ENCODE results near the gene MED27. TPM values are rescaled to one million over a fixed set of nuclear protein-coding genes. Genes with fewer than 3 reads are reported as not detected.

MED27 gene
- total RNA-seq, 2 experiments from 2014 or later = 32.5 TPM

DNA sequence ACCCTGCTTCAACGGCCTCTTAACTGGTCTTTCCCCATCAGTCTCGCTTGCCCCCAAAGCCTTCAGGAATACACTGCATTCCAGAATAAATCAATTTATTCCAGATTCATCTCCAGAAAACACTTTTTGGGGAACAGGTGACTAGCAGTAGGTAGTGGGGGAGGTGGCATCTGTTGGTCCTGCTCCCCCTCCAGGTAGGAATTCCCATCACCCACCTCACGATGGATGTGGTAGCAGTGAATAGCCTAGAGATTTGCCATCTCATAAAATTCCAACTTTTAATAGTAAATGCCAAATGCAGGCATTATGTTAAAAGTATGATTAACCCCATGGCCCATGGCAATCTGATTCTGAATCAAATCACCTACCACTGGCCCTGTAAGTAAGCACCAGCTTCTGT, 142.7 kb downstream of the MED27 start:
- no peak overlapping the region for H3K4me3 Mint-ChIP-seq
- ATAC-seq (no peak), DNase-seq (no peak)
- TF ChIP-seq CTCF (IDR thresholded peaks at IDR 0.05) = no peak
- ChIA-PET POLR2A (no interaction called here), CTCF (no interaction called here)
- H3K4me1 Mint-ChIP-seq (ENCODE audit: low read depth) = no peaks in the 10 kb centered on the region
- no peak overlapping the region for H3K27ac Mint-ChIP-seq
- peaks cover 26% of the 10 kb centered on the region for H3K36me3 Mint-ChIP-seq (ENCODE audit: low read depth)
- H3K27me3 Mint-ChIP-seq = no peaks in the 10 kb centered on the region
- H3K9me3 Mint-ChIP-seq = no peaks in the 10 kb centered on the region
- intact Hi-C loops (cut with micrococcal nuclease) = no loop called here

DNA sequence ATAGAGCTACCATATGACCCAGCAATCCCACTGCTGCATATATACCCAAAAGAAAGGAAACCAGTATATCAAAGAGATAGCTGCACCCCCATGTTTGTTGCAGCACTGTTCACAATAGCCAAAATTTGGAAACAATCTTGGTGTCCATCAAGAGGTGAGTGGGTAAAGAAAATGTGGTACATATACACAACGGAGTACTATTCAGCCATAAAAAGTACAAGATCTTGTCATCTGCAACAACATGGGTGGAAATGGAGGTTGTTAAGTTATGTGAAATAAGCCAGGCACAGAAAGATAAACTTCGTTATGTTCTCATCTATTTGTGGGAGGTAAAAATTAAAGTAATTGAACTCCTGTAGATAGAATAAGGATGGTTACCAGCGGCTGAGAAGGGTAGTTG, 145.0 kb downstream of the MED27 start:
- ATAC-seq = no peak
- Mint-ChIP-seq H3K4me3 (no peak overlapping the region), H3K27ac (no peak overlapping the region), H3K9me3 (no peaks in the 10 kb centered on the region), H3K36me3 (ENCODE audit: low read depth) (peaks cover 28% of the 10 kb centered on the region), H3K4me1 (ENCODE audit: low read depth) (peaks cover 4% of the 10 kb centered on the region), H3K27me3 (no peaks in the 10 kb centered on the region)
- no peak for TF ChIP-seq CTCF (IDR thresholded peaks at IDR 0.05)
- ChIA-PET CTCF (no interaction called here), POLR2A (no interaction called here)
- no peak for DNase-seq
- intact Hi-C loops (cut with micrococcal nuclease) = no loop called here

GRCh38 chr9:131927091-131927490, 152.6 kb downstream of the MED27 start:
- DNase-seq (no peak), ATAC-seq (no peak)
- intact Hi-C loops (cut with micrococcal nuclease) = no loop called here
- Mint-ChIP-seq H3K4me1 (ENCODE audit: low read depth) (peaks cover 9% of the 10 kb centered on the region), H3K9me3 (no peaks in the 10 kb centered on the region), H3K36me3 (ENCODE audit: low read depth) (peaks cover 4% of the 10 kb centered on the region), H3K4me3 (no peak overlapping the region), H3K27ac (no peak overlapping the region), H3K27me3 (no peaks in the 10 kb centered on the region)
- ChIA-PET CTCF (interaction anchor here (1.5 kb wide), 1 partner anchor 172 kb away, joined by 3 read pairs; no protein-coding TSS in a partner anchor), POLR2A (no interaction called here)
- TF ChIP-seq CTCF (IDR thresholded peaks at IDR 0.05) = no peak

GRCh38 chr9:131926360-131926922, 153.2 kb downstream of the MED27 start:
- ATAC-seq (no peak), DNase-seq (no peak)
- intact Hi-C loops (cut with micrococcal nuclease) = no loop called here
- ChIA-PET CTCF (interaction anchor here (1.5 kb wide), 1 partner anchor 171 kb away, joined by 3 read pairs; no protein-coding TSS in a partner anchor), POLR2A (no interaction called here)
- Mint-ChIP-seq H3K9me3 (no peaks in the 10 kb centered on the region), H3K4me1 (ENCODE audit: low read depth) (peaks cover 5% of the 10 kb centered on the region), H3K4me3 (no peak overlapping the region), H3K36me3 (ENCODE audit: low read depth) (peaks cover 4% of the 10 kb centered on the region), H3K27me3 (no peaks in the 10 kb centered on the region), H3K27ac (no peak overlapping the region)
- no peak for TF ChIP-seq CTCF (IDR thresholded peaks at IDR 0.05)

DNA sequence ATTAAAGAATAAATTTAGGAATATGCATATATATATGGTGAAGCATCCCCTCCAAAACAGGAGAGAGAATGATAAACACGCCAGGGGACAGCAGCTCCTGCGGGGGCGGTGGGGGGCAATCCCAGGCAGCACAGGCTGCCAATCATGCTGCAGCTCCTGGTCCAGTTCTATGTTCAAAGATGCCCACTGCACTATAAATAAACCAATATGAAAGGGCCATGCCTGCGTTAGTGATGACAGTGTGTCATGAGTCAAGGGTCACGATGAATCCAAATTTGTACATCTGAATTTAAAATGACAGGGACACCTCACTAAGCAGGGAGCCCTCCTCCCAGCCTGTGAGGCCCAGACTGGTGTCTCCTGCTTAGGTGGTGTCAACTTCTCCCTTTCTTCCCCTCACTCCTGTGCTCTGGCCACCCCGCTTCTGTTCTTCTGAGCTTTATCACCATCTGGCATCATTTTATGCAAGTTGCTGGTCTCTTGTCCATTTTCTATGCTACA, 153.9 kb downstream of the MED27 start:
- no peaks in the 10 kb centered on the region for H3K27me3 Mint-ChIP-seq
- H3K36me3 Mint-ChIP-seq (ENCODE audit: low read depth) = peaks cover 4% of the 10 kb centered on the region
- ATAC-seq (no peak), DNase-seq (no peak)
- ChIA-PET CTCF (no interaction called here), POLR2A (interaction anchor here (0.7 kb wide), 1 partner anchor 14 kb away, joined by 3 read pairs; no protein-coding TSS in a partner anchor)
- TF ChIP-seq CTCF (IDR thresholded peaks at IDR 0.05) = no peak
- H3K27ac Mint-ChIP-seq = no peak overlapping the region
- H3K9me3 Mint-ChIP-seq = no peaks in the 10 kb centered on the region
- H3K4me3 Mint-ChIP-seq = no peak overlapping the region
- peaks cover 4% of the 10 kb centered on the region for H3K4me1 Mint-ChIP-seq (ENCODE audit: low read depth)
- intact Hi-C loops (cut with micrococcal nuclease) = no loop called here
